ENCODE results near the gene PIGB. TPM values are rescaled to one million over a fixed set of nuclear protein-coding genes. Genes with fewer than 3 reads are reported as not detected.

PIGB gene
- total and polyA plus RNA-seq, 2 of the 4 experiments (the other 2 are of a cell fraction), result 9.2 to 11.8 TPM

- no peak overlapping the region for H3K27ac ChIP-seq (ENCODE audit: insufficient read depth, low read length)
- H3K23ac ChIP-seq (ENCODE audit: low read depth, low read length), result no peak overlapping the region
- BruUV-seq (replicated peaks), result no TSS peak
- H3K9ac ChIP-seq (ENCODE audit: low read depth, low read length), result no peak overlapping the region
- POLR2A ChIA-PET (ENCODE audit: unreplicated experiment), result no interaction called here
- TF ChIP-seq CHD1 (IDR thresholded peaks at IDR 0.05; ENCODE audit: low read depth, low read length) (no peak), BHLHE40 (IDR thresholded peaks at IDR 0.05; ENCODE audit: low read depth, low read length) (no peak), USF2 (IDR thresholded peaks at IDR 0.05; ENCODE audit: low read depth, low read length) (no peak), MAFK (IDR thresholded peaks at IDR 0.05; ENCODE audit: low read depth, low read length) (no peak), ELK1 (IDR thresholded peaks at IDR 0.05; ENCODE audit: borderline replicate concordance, low read depth, low read length) (no peak), MAZ (IDR thresholded peaks at IDR 0.05; ENCODE audit: borderline replicate concordance, low read depth, low read length) (no peak), CEBPB (IDR thresholded peaks at IDR 0.05; ENCODE audit: low read depth, low read length) (no peak), SMC3 (IDR thresholded peaks at IDR 0.05; ENCODE audit: low read depth, low read length) (no peak), NFE2L2 (IDR thresholded peaks at IDR 0.05; ENCODE audit: low read depth, low read length) (no peak), RCOR1 (IDR thresholded peaks at IDR 0.05; ENCODE audit: insufficient replicate concordance, low read length) (no peak), FOS (IDR thresholded peaks at IDR 0.05; ENCODE audit: low read depth, low read length) (no peak), POLR2A (IDR thresholded peaks at IDR 0.05; ENCODE audit: low read depth, low read length) (no peak), RAD21 (IDR thresholded peaks at IDR 0.05; ENCODE audit: low read length) (no peak), CTCF (conservative IDR thresholded peaks at IDR 0.05; ENCODE audit: low read depth, low read length) (no peak)
- no peak for ATAC-seq (ENCODE audit: low read depth)
- H2BK15ac ChIP-seq (ENCODE audit: low read depth, low read length), result no peak overlapping the region
- no peak for DNase-seq
- no peaks in the 10 kb centered on the region for H3K4me1 ChIP-seq (ENCODE audit: control insufficient read depth, insufficient read depth, low read length)
- H3K27me3 ChIP-seq (ENCODE audit: control insufficient read depth, insufficient read depth, low read length), result no peaks in the 10 kb centered on the region
- in situ Hi-C loops (cut with MboI; ENCODE audit: low sequenced_read_pairs) (no loop called here), dilution Hi-C loops (cut with HindIII; ENCODE audit: low sequenced_read_pairs, unreplicated experiment) (no loop called here), intact Hi-C loops (cut with micrococcal nuclease) (no loop called here)
- no peak overlapping the region for H3K56ac ChIP-seq (ENCODE audit: extremely low read depth, insufficient read depth, low read length)
- no peak overlapping the region for H4K8ac ChIP-seq (ENCODE audit: low read depth in 2 of 2, low read length in 2 of 2)
- no peak overlapping the region for H4K91ac ChIP-seq (ENCODE audit: insufficient read depth, low read depth, low read length)
- H2AK5ac ChIP-seq (ENCODE audit: low read depth, low read length), result no peak overlapping the region
- H3K4me2 ChIP-seq (ENCODE audit: low read depth, low read length), result no peak overlapping the region
- no peaks in the 10 kb centered on the region for H3K9me1 ChIP-seq (ENCODE audit: insufficient read depth, low read length)
- H3K36me3 ChIP-seq (ENCODE audit: control insufficient read depth, insufficient read depth, low read length), result peaks cover 3% of the 10 kb centered on the region; the same call in 1 of the 2 replicates
- no peak overlapping the region for H4K5ac ChIP-seq (ENCODE audit: low read depth, low read length)
- H2BK5ac ChIP-seq (ENCODE audit: low read depth, low read length, poor library complexity, severe bottlenecking), result no peak overlapping the region
- no peak overlapping the region for H2BK20ac ChIP-seq (ENCODE audit: low read depth, low read length)
- CTCF ChIA-PET, result interaction anchor here (0.7 kb wide), 1 partner anchor 1543 kb away, joined by 3 read pairs; no protein-coding TSS in a partner anchor
- H2AK9ac ChIP-seq (replicated peaks; ENCODE audit: low read depth, low read length, poor library complexity), result no peak overlapping the region
- H4K20me1 ChIP-seq (ENCODE audit: insufficient read depth, low read length), result no peaks in the 10 kb centered on the region
- H2BK120ac ChIP-seq (ENCODE audit: low read depth, low read length), result no peak overlapping the region
- H3K9me3 ChIP-seq (ENCODE audit: control insufficient read depth, insufficient read depth, low read length), result no peaks in the 10 kb centered on the region
- no peak overlapping the region for H3K18ac ChIP-seq (ENCODE audit: low read depth, low read length)
- no peak overlapping the region for H3K14ac ChIP-seq (replicated peaks; ENCODE audit: low read depth, low read length)
- H3K79me1 ChIP-seq (ENCODE audit: low read depth in 1 of 2, low read length in 2 of 2), result no peaks in the 10 kb centered on the region
- no peak overlapping the region for H2AFZ ChIP-seq (replicated peaks; ENCODE audit: low read length, poor library complexity)
- H3K4me3 ChIP-seq (ENCODE audit: insufficient read depth, low read depth, low read length), result no peak overlapping the region
- H3K4ac ChIP-seq (ENCODE audit: low read depth, low read length), result no peak overlapping the region
Measured at GRCh38 chr15:55381595-55381994, 62.6 kb downstream of the PIGB start.

Measured in IMR-90 (cell line).